ENCODE measurements around the gene SOX30.
"Not testable (repeated sequence)": the region's sequence is repeated elsewhere in the genome, so short reads cannot be mapped to it uniquely, and the experiment has no call there.

SOX30 gene

GRCh38 chr5:157652377-157652692, at the start of gene SOX30:
Gene SOX30, minus strand, starts transcription at chr5:157652438. Its CDS starts 360 bp downstream, at chr5:157652078.
- DNase-seq = no peak
- peaks cover 12% of the 10 kb centered on the region for H3K27me3 Mint-ChIP-seq
- H3K4me3 Mint-ChIP-seq = peak within 1 kb of the TSS; percentile 65
- CTCF ChIA-PET = interaction anchor here (0.8 to 1.3 kb wide), 2 partner anchors 86 to 91 kb away, joined by 3 to 5 read pairs; partner anchors contain the start of gene LSM11
- peaks cover 37% of the 10 kb centered on the region for H3K9me3 Mint-ChIP-seq
- peaks cover 15% of the 10 kb centered on the region for H3K4me1 Mint-ChIP-seq
- peak within 1 kb of the TSS; percentile 68 for H3K27ac Mint-ChIP-seq
- peaks cover 20% of the 10 kb centered on the region for H3K36me3 Mint-ChIP-seq

DNA sequence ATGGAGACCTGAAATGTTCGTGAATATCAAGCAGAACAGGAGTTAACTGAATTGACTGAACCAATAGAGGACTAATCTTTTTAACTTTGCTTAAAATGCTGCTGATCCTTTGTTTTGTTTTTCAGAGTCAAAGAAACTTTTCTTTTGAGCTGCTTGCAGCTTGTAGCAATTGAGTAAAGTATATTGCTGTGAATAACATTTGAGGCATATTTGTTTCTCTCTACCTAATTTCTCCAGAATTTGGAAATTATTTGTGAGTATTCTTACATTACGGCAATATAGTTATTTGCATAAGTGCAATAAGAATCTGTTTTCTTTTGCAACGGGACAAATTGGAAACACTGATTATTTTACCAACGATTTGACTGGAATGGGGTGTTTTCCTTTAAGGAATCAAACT, 46.4 kb upstream of the SOX30 start:
- H3K36me3 Mint-ChIP-seq, H3K4me3 Mint-ChIP-seq, CTCF ChIA-PET, H3K27ac Mint-ChIP-seq, DNase-seq, H3K4me1 Mint-ChIP-seq: not testable (repeated sequence)
- Mint-ChIP-seq H3K27me3 (peaks cover 29% of the 10 kb centered on the region), H3K9me3 (peaks cover 16% of the 10 kb centered on the region)

- H3K36me3 Mint-ChIP-seq, H3K27ac Mint-ChIP-seq, H3K4me3 Mint-ChIP-seq, CTCF ChIA-PET, H3K4me1 Mint-ChIP-seq, DNase-seq: not testable (repeated sequence)
- H3K9me3 Mint-ChIP-seq = peaks cover 19% of the 10 kb centered on the region
- H3K27me3 Mint-ChIP-seq = peaks cover 19% of the 10 kb centered on the region
Measured at GRCh38 chr5:157696154-157696553, 43.9 kb upstream of the SOX30 start.

GRCh38 chr5:157693816-157694215, 41.6 kb upstream of the SOX30 start:
- H3K9me3 Mint-ChIP-seq = peaks cover 13% of the 10 kb centered on the region
- DNase-seq, CTCF ChIA-PET, H3K27ac Mint-ChIP-seq, H3K36me3 Mint-ChIP-seq, H3K4me3 Mint-ChIP-seq, H3K4me1 Mint-ChIP-seq: not testable (repeated sequence)
- peaks cover 20% of the 10 kb centered on the region for H3K27me3 Mint-ChIP-seq

DNA sequence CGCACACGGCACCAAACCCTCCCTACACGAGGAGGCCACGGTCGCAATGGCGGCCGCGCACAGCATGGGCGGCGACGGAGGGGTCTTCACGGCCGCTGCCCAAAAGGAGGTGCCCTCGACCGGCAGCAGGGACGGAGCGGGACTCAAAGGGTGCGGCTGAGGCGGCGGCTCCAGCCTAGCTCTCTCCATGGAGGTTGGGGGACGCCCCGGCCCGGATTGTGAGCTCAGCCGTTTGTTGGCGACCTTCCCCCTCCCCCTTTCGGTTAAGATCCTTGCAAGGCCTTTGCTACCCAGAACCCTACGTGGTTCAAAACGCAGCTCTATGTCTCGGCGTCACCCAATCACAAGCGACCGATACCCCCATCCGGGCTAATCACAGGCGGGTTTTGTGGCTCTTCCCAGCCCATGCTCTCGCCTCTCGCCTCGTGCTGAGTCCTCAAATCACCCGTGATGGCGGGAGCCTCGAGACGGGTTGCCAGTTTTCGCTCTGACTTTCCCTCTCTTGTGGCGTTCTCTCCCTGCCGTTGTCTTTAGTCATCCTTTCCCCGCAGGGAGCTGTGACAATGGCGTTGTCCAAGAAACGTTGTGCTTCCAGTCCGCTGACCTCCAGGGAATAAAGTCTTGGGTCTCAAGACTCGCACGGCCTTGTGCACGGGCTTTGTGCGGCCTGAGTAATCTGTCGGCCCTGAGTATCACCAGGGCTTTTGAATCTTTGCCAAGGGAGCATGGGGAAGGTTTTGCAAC, 38.6 kb upstream of the SOX30 start:
- peaks cover 5% of the 10 kb centered on the region for H3K9me3 Mint-ChIP-seq
- peaks cover 20% of the 10 kb centered on the region for H3K27me3 Mint-ChIP-seq
- CTCF ChIA-PET = interaction anchor here (0.6 to 1.1 kb wide), 4 partner anchors 11 to 103 kb away, joined by 3 read pairs; partner anchors contain the start of gene THG1L
- H3K27ac Mint-ChIP-seq = peak overlapping the region; percentile 42
- no peak overlapping the region for H3K4me3 Mint-ChIP-seq
- H3K36me3 Mint-ChIP-seq = no peaks in the 10 kb centered on the region
- DNase-seq = no peak
- no peaks in the 10 kb centered on the region for H3K4me1 Mint-ChIP-seq

DNA sequence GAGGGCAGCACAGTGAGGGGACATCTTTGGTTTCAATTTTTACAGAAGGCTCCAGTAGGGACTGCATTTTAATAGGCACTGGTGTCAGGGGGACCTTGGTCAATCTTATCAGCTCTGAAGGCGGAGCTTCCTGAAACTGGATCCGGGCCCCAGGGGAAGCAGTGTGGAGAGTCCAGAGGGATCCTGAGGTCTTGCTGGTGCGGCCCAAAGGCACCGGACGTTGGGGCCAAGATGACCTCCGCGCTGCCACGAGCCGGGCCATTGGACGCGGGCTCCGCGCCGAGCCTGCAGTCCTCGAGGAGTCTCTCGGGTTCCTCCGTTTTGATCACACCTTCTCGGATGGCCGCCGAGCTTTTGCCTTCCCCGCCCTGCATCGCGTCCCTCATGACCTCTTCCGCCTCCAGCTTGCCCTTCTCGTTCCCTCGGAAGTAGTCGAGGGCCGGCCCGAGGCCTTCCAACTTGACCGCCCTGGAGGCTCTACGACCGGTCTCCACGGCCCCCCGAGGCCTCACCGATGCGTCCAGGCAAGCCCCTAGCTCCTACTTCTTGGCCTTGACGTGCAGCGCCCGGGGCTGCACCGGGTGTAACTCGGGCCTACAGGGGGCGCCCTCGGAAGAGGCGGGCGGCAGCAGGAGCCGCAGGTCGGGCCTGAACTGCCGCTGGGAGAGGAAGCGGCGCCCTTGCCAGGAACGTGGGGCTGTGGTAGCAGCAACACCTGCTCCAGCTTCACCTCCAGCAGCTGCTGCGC, 37.9 kb upstream of the SOX30 start:
- Mint-ChIP-seq H3K4me1 (no peaks in the 10 kb centered on the region), H3K27me3 (peaks cover 16% of the 10 kb centered on the region), H3K36me3 (no peaks in the 10 kb centered on the region), H3K4me3 (no peak overlapping the region), H3K9me3 (peaks cover 5% of the 10 kb centered on the region), H3K27ac (no peak overlapping the region)
- peak; percentile 44 for DNase-seq
- CTCF ChIA-PET = interaction anchor here (0.6 to 1.4 kb wide), 5 partner anchors 11 to 94 kb away, joined by 3 to 4 read pairs (median 3); partner anchors contain the start of gene THG1L

DNA sequence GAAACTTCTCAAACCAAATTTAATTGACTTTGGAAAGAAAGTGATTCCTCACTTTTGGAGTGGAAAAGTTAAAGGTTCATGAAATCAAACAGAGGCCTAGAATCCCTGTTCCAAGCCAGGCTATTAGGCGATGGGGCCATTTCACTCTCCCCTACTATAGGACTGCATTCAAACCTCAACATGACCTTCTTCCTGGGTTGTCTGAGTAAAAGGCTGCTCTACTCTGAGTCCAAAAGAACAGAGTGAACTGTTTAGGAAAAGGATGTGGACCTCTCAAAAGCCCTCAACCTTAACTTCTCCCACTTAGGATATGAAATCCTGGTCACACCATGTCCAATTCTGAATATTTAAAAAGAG, 34.9 kb upstream of the SOX30 start:
- H3K36me3 Mint-ChIP-seq = no peaks in the 10 kb centered on the region
- peaks cover 5% of the 10 kb centered on the region for H3K9me3 Mint-ChIP-seq
- DNase-seq = no peak
- H3K4me3 Mint-ChIP-seq = no peak overlapping the region
- H3K27ac Mint-ChIP-seq = no peak overlapping the region
- no peaks in the 10 kb centered on the region for H3K4me1 Mint-ChIP-seq
- peaks cover 28% of the 10 kb centered on the region for H3K27me3 Mint-ChIP-seq
- CTCF ChIA-PET = no interaction called here

DNA sequence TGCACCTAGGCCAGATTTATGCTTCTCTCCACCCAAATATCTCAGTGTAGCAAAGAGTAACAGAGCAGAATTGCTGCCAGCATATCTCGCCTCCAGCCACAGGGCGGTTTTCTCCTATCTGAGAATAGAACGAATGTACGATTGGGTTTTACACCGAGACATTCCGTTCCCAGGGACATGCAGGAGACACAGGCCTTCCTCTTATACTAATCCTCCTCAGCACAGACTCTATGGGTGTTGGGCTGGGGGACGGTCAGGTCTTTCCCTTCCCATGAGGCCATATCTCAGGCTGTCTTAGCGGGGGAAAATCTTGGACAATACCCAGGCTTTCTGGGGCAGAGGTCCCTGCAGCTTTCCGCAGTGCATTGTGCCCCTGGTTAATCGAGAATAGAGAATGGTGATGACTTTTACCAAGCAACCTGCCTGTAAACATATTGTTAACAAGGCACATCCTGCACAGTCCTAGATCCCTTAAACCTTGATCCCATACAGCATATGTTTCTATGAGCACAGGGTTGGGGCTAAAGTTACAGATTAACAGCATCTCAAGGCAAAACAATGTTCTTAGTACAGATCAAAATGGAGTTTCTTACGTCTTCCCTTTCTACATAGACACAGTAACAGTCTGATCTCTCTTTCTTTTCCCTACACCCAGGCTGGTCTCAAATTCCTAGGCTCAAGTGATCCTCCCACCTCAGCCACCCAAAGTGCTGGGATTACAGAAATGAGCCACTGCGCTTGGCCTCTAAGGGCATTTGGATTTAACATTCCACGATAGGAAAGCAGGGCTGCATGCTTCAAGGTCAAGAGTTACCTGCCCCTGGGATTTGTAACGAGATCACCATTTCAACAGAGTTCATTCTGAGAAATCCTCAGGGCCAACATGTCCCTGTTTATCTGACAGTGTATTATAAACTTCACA, 34.3 kb upstream of the SOX30 start:
- H3K4me1 Mint-ChIP-seq, H3K4me3 Mint-ChIP-seq, DNase-seq, H3K27ac Mint-ChIP-seq, H3K36me3 Mint-ChIP-seq, H3K9me3 Mint-ChIP-seq: not testable (repeated sequence)
- CTCF ChIA-PET = interaction anchor here (1.3 kb wide), 1 partner anchor 254 kb away, joined by 4 read pairs; no protein-coding TSS in a partner anchor
- peaks cover 34% of the 10 kb centered on the region for H3K27me3 Mint-ChIP-seq

- CTCF ChIA-PET = interaction anchor here (1.3 kb wide), 1 partner anchor 61 kb away, joined by 3 read pairs; the partner anchor contains the start of gene LSM11
- Mint-ChIP-seq H3K36me3 (no peaks in the 10 kb centered on the region), H3K4me3 (no peak overlapping the region), H3K4me1 (no peaks in the 10 kb centered on the region), H3K27ac (no peak overlapping the region), H3K9me3 (peaks cover 3% of the 10 kb centered on the region), H3K27me3 (peaks cover 20% of the 10 kb centered on the region)
- DNase-seq = no peak
Measured at GRCh38 chr5:157682257-157682656, 30.0 kb upstream of the SOX30 start.

- Mint-ChIP-seq H3K4me3 (no peak overlapping the region), H3K36me3 (no peaks in the 10 kb centered on the region), H3K9me3 (peaks cover 3% of the 10 kb centered on the region), H3K27ac (no peak overlapping the region), H3K4me1 (no peaks in the 10 kb centered on the region), H3K27me3 (peaks cover 20% of the 10 kb centered on the region)
- DNase-seq = no peak
- CTCF ChIA-PET = interaction anchor here (1.2 kb wide), 1 partner anchor 11 kb away, joined by 3 read pairs; no protein-coding TSS in a partner anchor
Measured at GRCh38 chr5:157681048-157681447, 28.8 kb upstream of the SOX30 start.

DNA sequence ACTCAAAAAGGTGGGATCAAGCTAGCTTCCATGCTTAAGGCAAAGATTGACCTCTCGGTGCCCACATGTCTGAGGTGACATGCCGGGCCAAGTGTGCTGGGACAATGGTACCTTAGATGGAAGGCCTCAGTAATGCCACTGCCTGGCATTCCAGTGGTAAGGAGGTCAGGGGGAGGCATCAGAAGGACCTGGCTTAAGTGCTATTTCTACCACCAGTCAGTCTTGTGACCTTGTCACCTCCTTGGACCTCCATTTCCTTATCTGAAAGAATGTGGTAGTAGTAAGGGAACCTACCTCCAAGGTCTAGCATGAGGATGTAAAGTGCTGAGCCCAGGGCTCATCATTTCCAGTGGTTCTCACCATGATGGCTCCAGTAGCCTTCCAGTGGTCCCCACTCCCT, 28.0 kb upstream of the SOX30 start:
- H3K27me3 Mint-ChIP-seq = peaks cover 20% of the 10 kb centered on the region
- CTCF ChIA-PET = no interaction called here
- H3K27ac Mint-ChIP-seq = no peak overlapping the region
- no peaks in the 10 kb centered on the region for H3K36me3 Mint-ChIP-seq
- no peak overlapping the region for H3K4me3 Mint-ChIP-seq
- no peak for DNase-seq
- no peaks in the 10 kb centered on the region for H3K4me1 Mint-ChIP-seq
- H3K9me3 Mint-ChIP-seq = peaks cover 3% of the 10 kb centered on the region

- H3K4me1 Mint-ChIP-seq = no peaks in the 10 kb centered on the region
- no peaks in the 10 kb centered on the region for H3K36me3 Mint-ChIP-seq
- peaks cover 22% of the 10 kb centered on the region for H3K27me3 Mint-ChIP-seq
- DNase-seq = no peak
- no peak overlapping the region for H3K27ac Mint-ChIP-seq
- CTCF ChIA-PET = no interaction called here
- no peak overlapping the region for H3K4me3 Mint-ChIP-seq
- H3K9me3 Mint-ChIP-seq = peaks cover 3% of the 10 kb centered on the region
Measured at GRCh38 chr5:157679801-157680200, 27.6 kb upstream of the SOX30 start.

DNA sequence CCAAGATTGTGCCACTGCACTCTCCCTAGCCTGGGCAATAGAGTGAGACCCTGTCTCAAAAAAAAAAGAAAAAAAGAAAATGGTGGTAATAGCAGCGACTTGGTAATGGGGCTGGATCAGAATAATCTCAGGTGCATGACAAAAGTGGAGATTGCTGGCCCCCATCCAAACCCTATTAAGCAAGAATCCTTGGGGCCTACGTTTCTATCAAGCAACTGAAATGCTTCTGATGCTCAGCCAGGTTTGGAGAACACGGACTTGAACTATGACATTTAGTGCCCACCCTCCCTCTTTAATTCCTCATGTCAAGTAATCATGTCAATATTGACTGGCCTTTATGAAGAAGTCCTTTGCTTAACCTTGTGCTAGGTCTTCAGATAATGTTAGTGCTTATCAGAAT, 25.7 kb upstream of the SOX30 start:
- Mint-ChIP-seq H3K4me1 (no peaks in the 10 kb centered on the region), H3K4me3 (no peak overlapping the region), H3K27me3 (peaks cover 28% of the 10 kb centered on the region), H3K9me3 (peaks cover 3% of the 10 kb centered on the region), H3K36me3 (no peaks in the 10 kb centered on the region), H3K27ac (no peak overlapping the region)
- DNase-seq = no peak
- CTCF ChIA-PET = no interaction called here

DNA sequence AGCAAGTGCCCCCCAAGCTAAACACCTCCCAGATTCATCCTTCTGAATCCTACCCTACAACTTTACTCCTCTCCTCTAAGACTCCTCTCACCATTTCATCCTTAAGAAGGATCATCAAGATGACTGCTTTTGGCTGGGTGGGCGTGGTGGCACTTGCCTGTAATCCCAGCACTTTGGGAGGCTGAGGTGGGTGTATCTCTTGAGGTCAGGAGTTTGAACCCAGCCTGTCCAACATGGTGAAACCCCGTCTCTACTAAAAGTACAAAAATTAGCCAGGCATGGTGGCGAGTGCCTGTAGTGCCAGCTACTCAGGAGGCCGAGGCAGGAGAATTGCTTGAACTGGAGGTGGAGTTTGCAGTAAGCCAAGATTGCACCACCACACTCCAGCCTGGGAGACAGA, 22.1 kb upstream of the SOX30 start:
- H3K36me3 Mint-ChIP-seq, H3K27ac Mint-ChIP-seq, CTCF ChIA-PET, H3K4me3 Mint-ChIP-seq, DNase-seq, H3K9me3 Mint-ChIP-seq: not testable (repeated sequence)
- peaks cover 27% of the 10 kb centered on the region for H3K4me1 Mint-ChIP-seq
- peaks cover 48% of the 10 kb centered on the region for H3K27me3 Mint-ChIP-seq
